A549 (cell line): Measurements from ENCODE around the gene WWP2.

Experiments used
- CHD2 ChIP-seq: fragments of 150-350 bp; IDR thresholded peaks from 2 replicates; pipeline ENCODE4 v1.6.1; 2014; ENCODE audit warnings: low read length; ENCODE audit not compliant: partially characterized antibody
- CTCF ChIP-seq: fragments of >200 bp; sonication (Bioruptor Twin); formaldehyde crosslinking; IDR thresholded peaks from 3 replicates; pipeline ENCODE4 v1.5.1; 2016
- EHF ChIP-seq: fragments of 250-450 bp; sonication (Bioruptor Pico); IDR thresholded peaks from 2 replicates; pipeline ENCODE4 v1.5.0; 2020; ENCODE audit warnings: mild to moderate bottlenecking
- HDAC2 ChIP-seq: fragments of 200-600 bp; sonication (generic); IDR thresholded peaks from 2 replicates; pipeline ENCODE4 v1.6.1; 2016
- KDM1A ChIP-seq: fragments of 200-600 bp; sonication (generic); IDR thresholded peaks from 2 replicates; pipeline ENCODE4 v1.6.1; 2016; ENCODE audit warnings: low read depth, mild to moderate bottlenecking
- MYC ChIP-seq: IDR thresholded peaks from 2 replicates; pipeline ENCODE4 v1.6.1; 2012; ENCODE audit warnings: mild to moderate bottlenecking, inconsistent platforms, low read length, improper control_type of control experiment, borderline replicate concordance
- NPAS2 ChIP-seq: fragments of 250-450 bp; sonication (Bioruptor Pico); IDR thresholded peaks from 2 replicates; pipeline ENCODE4 v1.8.0; 2022; ENCODE audit warnings: mild to moderate bottlenecking, moderate library complexity, borderline replicate concordance
- PBX3 ChIP-seq: IDR thresholded peaks from 2 replicates; pipeline ENCODE4 v1.6.1; 2012
- POLR2A ChIP-seq: IDR thresholded peaks from 2 replicates; pipeline ENCODE4 v1.6.1; 2012; ENCODE audit warnings: mild to moderate bottlenecking, low read length
- POLR2AphosphoS2 ChIP-seq: conservative IDR thresholded peaks from 2 replicates; pipeline ENCODE4 v1.6.1; 2012; ENCODE audit warnings: low read length, improper control_type of control experiment, inconsistent platforms
- TFCP2L1 ChIP-seq: fragments of 250-450 bp; sonication (Bioruptor Pico); IDR thresholded peaks from 2 replicates; pipeline ENCODE4 v1.5.0; 2021; ENCODE audit warnings: mild to moderate bottlenecking
- ZFP36 ChIP-seq: fragments of 450-650 bp; IDR thresholded peaks from 2 replicates; pipeline ENCODE4 v1.6.1; 2014; ENCODE audit warnings: borderline replicate concordance; ENCODE audit not compliant: partially characterized antibody

GRCh38 chr16:69873783-69874182, 111.7 kb downstream of the WWP2 start:
- TF ChIP-seq CTCF: no peak
- TF ChIP-seq CHD2: no peak
- no peak for TF ChIP-seq POLR2AphosphoS2
- TF ChIP-seq PBX3: no peak
- no peak for TF ChIP-seq MYC
- no peak for TF ChIP-seq KDM1A
- TF ChIP-seq ZFP36: no peak
- no peak for TF ChIP-seq POLR2A
- no peak for TF ChIP-seq EHF (CRISPR knock-in tag)
- TF ChIP-seq NPAS2 (CRISPR knock-in tag): no peak
- no peak for TF ChIP-seq HDAC2
- no peak for TF ChIP-seq TFCP2L1
